Activated naive CD4-positive, alpha-beta T cell treated with anti-CD3 and anti-CD28 coated beads, Interleukin-2, amount 50 U/mL, for 72 hours (primary cell): ENCODE data around the gene PEX5. TPM values are rescaled to one million over a fixed set of nuclear protein-coding genes. Genes with fewer than 3 reads are reported as not detected.

Experiments
- ATAC-seq, 2 donors: fragments of 150-1000 bp; cut with Tn5 transposase; 2 replicates each; pipeline ENCODE4 v1.10.0; 2021; ENCODE audit warnings: mild to moderate bottlenecking in 2 of 2, moderate library complexity in 2 of 2
- DNase-seq, 2 donors: peaks; one replicate each; pipeline ENCODE4 v3.0.0; 2021 to 2022; ENCODE audit warnings: low spot score in 2 of 2
- H3K27ac Mint-ChIP-seq, 2 donors: one replicate each; pipeline ENCODE4 v1.8.0; 2022; ENCODE audit warnings: mild to moderate bottlenecking in 2 of 2, mixed read lengths in 2 of 2
- H3K36me3 Mint-ChIP-seq, 2 donors: one replicate each; pipeline ENCODE4 v1.8.0; 2022; ENCODE audit warnings: mixed read lengths in 2 of 2
- H3K9me3 Mint-ChIP-seq, 2 donors: one replicate each; pipeline ENCODE4 v1.8.0; 2022; ENCODE audit warnings: mixed read lengths in 2 of 2
- total RNA-seq, 2 donors: library from RNA; stranded (reverse); gene quantifications; one replicate each; pipeline ENCODE4 v1.2.3, GENCODE V29; 2022

Gene PEX5
- total RNA-seq = 10 to 100 TPM; 18.1 to 37.4 TPM

DNA sequence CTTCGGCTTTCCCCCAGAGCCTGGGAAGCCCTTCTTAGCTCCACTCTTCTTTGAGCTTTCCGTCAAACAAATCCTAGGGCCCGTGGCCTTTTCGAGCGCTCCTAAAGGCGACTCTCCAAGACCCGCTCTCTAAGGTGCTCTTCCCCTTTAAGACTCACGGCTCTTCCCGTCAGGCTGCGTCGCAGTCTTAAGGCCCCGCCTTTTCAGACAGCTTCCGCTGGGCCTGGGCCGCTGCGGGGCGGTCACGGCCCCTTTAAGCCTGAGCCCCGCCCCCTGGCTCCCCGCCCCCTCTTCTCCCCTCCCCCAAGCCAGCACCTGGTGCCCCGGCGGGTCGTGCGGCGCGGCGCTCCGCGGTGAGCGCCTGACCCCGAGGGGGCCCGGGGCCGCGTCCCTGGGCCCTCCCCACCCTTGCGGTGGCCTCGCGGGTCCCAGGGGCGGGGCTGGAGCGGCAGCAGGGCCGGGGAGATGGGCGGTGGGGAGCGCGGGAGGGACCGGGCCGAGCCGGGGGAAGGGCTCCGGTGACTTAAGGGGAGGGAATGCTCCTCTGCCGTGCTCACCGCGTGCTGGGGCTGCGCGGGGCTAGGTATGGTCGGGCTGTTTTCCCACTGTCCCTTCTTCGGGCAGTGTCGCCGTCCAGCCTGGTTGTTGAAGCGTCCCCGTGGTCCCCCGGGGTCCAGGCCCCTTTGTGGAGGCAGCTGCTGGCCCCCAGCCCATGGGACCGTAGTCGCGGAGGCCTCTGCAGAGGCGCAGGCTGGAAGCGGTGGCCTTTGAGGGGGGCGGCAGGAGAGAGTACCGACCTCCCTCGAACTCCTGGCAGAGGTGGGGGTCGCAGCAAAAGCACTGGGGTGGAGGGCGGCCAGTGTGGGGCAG is at the start of gene PEX5:
TSS of gene PEX5 (plus strand) at position 289 of the 870 bp plus-strand sequence. CDS start 692 bp downstream, outside the sequence.
- ATAC-seq (peak; percentile 90 to 96), DNase-seq (peak; percentile 80 to 84)
- peaks cover 7 to 14% of the 10 kb centered on the region in 2 donors for H3K36me3 Mint-ChIP-seq
- H3K9me3 Mint-ChIP-seq = no peaks in the 10 kb centered on the region
- peak within 1 kb of the TSS; percentile 95 to 99 for H3K27ac Mint-ChIP-seq

DNA sequence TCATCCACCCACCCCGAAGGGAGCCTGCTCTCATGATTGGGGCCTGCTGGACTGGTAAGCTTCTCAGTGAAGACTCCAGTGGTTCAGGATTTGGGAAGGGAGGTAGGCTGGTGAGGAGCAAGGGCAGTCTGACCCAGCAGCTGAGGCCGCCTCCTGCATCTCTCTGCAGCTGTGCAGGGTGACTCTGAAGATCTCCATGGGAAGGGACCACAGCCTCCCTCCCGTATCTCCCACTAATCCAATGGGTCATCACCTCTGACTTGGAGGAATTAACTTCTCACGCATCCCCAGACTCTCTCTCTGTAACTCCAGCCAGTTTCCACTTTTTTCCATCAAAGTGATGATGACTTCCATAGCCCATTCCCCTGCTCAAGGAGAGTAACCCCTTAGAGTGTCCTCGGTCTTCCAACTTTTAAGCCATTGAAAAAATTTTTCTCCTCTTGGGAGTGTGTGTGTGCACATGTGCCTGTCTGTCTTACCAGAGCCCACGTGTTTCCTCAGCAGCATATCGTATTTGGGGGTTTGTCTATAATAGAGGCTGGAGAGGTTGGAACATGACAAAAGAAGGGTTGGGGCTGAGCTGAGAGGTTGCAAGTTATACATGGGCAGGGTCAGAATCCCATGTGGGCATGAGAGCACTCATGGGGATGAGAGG is 48.0 kb upstream of the PEX5 start:
- Mint-ChIP-seq H3K9me3 (no peaks in the 10 kb centered on the region), H3K36me3 (peaks cover 0 to 3% of the 10 kb centered on the region in 2 donors), H3K27ac (peak overlapping the region in 1 of 2 donors; percentile 11)
- ATAC-seq (no peak), DNase-seq (no peak)

DNA sequence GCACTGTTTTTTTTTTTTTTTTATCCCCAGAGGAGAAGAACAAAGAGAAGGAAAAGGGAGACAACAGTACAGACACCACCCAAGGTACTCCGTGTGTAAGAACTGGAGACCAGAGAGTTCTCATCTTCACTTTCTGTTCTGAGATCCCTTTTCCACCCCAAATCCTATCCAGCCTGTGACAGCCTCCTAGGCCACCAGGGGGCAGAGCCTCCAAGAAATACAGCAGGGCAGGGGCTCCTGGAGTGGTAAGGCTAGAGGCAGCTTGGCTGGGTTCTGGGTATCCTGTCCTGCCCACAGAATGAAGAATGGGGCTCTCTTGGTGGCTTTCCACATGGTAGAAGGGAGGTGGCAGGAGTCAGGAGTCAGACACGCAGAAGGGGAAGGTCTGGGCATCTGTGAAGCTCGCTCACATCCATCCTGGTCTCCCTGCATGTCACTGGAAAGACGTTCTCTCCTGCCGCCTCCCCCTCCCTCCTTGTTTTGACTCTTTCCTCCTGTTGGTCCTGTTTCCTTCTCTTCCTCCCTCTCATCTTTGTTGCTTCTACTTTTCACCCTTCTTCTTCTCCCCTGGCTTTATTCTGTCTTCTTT is 47.3 kb upstream of the PEX5 start:
- peak overlapping the region in 1 of 2 donors; percentile 11 for H3K27ac Mint-ChIP-seq
- no peaks in the 10 kb centered on the region for H3K9me3 Mint-ChIP-seq
- peak; percentile 72 to 81 for ATAC-seq
- H3K36me3 Mint-ChIP-seq = peaks cover 0 to 6% of the 10 kb centered on the region in 2 donors
- DNase-seq = peak; percentile 31 to 59

DNA sequence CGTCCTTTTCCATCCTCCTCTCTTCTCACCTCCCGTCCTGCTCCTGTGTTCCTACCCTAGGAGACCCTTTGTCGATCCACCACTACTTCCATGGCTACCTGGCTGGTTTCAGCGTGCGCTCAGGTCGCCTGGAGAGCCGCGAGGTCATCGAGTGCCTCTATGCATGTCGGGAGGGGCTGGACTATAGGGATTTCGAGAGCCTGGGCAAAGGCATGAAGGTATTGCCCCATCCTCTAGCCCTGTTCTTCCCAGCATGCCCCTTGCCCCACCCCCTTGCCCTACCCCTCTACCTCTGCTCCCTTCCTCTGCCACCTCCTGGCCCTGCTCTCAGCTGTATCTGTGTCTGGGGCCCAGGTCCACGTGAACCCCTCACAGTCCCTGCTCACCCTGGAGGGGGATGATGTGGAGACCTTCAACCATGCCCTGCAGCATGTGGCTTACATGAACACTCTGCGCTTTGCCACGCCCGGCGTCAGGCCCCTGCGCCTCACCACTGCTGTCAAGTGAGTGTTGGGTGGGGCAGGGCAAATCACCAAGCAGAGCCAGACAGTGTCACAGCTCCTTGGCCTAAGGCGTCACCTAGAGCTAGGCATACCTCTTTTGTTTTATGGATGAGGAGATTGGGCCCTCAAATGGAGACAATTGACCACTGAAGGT is 46.5 kb upstream of the PEX5 start:
- DNase-seq (peak in 1 of 2 donors; percentile 54), ATAC-seq (no peak)

DNA sequence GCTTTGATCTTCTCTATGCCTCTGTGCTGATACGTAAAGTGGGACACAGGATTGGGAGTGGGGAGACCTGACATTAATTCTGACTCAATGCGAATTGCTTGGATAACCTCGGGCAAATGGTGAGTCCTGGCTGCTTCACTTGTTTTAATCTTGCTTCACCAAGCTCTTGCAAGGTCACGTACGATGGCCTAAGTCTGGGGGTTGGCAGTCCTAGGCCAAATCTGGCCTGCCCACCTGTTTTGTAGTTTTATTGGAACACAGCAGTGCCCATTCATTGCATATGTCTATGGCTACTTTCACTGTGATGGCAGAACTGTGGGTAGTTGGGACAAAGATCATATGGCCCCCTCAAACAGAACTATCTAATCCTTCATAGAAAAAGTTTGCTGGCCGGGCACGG is 45.9 kb upstream of the PEX5 start:
- no peak overlapping the region for H3K27ac Mint-ChIP-seq
- peaks cover 0 to 6% of the 10 kb centered on the region in 2 donors for H3K36me3 Mint-ChIP-seq
- H3K9me3 Mint-ChIP-seq = no peaks in the 10 kb centered on the region
- DNase-seq = peak in 1 of 2 donors; percentile 40
- no peak for ATAC-seq

More for the DNA sequence above, 46.5 kb upstream of the PEX5 start:
- H3K9me3 Mint-ChIP-seq = no peaks in the 10 kb centered on the region
- H3K27ac Mint-ChIP-seq = no peak overlapping the region
- peaks cover 0 to 6% of the 10 kb centered on the region in 2 donors for H3K36me3 Mint-ChIP-seq

DNA sequence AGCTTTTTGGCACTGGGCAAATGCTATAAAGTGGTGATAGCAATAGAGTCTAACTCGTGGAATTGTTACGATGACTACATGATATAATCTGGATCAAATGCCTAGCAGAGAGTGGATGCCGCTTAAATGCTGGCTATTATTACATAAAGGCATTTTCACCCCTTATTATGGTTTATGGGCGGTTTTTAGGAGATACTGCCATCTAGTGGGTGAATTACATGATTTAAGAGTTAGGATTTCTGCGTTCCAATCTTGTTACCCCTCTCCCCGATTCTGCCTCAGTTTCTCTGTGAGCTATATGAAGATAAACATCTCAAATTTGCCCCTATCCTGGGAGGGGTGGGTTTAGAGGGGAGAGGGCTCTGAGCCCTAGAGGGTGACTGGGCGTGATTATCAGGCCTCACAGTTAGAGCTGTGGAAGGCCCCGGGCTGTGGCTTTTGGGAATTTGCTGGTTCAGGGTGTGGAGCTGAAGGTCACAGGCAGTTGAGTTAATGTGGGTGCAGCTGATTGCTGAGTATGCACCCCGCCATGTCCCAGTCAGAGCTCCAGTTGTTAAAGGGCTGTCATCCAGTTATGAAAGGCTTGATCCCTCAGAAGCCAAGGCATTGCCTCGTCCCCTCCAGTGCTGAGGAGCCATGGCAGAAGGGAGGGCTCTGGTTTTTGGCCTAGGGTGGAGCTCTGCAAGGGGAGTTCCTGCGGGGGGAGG is 44.9 kb upstream of the PEX5 start:
- peak in 1 of 2 donors; percentile 34 for DNase-seq
- peak in 1 of 2 donors; percentile 37 for ATAC-seq
- peaks cover 0 to 6% of the 10 kb centered on the region in 2 donors for H3K36me3 Mint-ChIP-seq
- H3K27ac Mint-ChIP-seq = no peak overlapping the region
- no peaks in the 10 kb centered on the region for H3K9me3 Mint-ChIP-seq

DNA sequence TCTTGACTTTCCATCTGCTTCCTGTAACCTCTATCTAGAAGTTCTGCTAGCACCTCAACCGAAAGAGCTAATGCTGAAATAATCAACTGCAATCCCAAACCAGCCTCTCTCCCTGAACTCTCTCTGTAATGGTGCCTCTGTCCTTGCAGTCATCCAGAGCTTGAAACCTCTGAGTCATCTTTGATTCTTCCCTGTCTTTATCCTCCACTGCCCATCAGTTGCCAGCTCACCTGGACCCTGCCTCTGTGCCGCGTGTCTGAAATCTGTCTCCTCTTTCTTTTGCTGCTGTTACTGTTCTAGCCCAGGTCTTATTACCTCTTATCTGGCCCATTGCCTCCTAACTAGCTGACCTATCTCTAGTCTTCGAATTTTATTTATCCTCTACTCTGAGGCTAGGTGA is 43.8 kb upstream of the PEX5 start:
- Mint-ChIP-seq H3K27ac (no peak overlapping the region), H3K36me3 (peaks cover 0 to 6% of the 10 kb centered on the region in 2 donors), H3K9me3 (no peaks in the 10 kb centered on the region)
- ATAC-seq (no peak), DNase-seq (no peak)

DNA sequence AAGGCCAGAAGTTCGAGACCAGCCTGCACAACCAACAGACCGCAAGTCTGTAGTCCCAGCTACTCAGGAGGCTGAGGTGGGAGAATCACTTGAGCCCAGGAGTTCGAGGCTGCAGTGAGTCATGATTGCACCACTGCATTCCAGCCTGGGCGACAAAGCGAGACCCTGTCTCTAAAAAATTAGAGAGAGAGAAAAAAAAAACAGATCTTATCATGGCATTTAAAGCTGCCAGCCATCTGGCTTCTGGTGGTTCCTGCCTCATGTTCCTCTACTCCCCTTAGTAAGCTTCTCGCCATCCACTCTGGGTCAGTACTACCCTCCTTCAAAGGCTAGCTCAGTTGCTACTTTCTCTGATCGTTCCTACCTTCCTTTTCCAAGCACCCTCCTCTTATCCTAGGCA is 43.3 kb upstream of the PEX5 start:
- Mint-ChIP-seq H3K27ac (no peak overlapping the region), H3K36me3 (peaks cover 0 to 6% of the 10 kb centered on the region in 2 donors)
- no peak for DNase-seq

DNA sequence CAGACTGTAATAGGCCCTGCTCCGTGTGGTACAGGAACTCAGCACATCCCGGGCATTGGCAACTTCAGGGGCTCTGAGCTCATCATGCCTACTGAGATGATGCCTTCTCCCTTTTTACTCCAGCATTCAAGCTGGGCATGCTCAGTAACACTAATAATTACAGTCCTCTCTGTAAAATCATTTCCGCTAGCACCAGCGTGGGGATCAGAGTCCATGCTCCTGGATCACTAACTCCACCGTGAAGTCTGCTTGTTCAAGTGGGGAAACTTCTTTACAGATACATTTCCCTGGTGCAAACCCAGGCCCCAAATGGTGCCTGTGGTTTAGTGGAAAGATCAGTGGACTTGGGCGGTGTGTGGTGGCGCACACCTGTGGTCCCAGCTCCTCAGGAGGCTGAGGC is 42.6 kb upstream of the PEX5 start:
- Mint-ChIP-seq H3K9me3 (no peaks in the 10 kb centered on the region), H3K36me3 (peaks cover 0 to 6% of the 10 kb centered on the region in 2 donors), H3K27ac (no peak overlapping the region)
- DNase-seq (no peak), ATAC-seq (no peak)

More for the DNA sequence above, 43.3 kb upstream of the PEX5 start:
- no peaks in the 10 kb centered on the region for H3K9me3 Mint-ChIP-seq
- no peak for ATAC-seq

DNA sequence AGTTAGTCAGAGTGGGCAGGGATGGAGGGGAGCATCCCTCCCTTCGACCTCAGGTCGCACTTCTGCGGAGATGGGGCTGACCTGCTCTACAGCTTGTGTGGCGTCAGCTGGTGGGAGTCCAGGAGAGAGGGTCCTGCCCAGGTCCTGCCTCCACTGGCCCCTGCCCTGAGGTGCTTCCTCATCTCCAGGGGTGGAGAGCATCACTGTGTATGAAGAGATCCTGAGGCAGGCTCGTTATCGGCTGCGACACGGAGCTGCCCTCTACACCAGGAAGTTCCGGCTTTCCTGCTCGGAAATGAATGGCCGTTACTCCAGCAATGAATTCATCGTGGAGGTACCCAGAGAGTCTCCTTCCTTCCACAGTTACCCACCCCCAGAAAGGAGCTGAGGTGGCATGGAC is 39.1 kb upstream of the PEX5 start:
- Mint-ChIP-seq H3K36me3 (peaks cover 0 to 6% of the 10 kb centered on the region in 2 donors), H3K27ac (no peak overlapping the region), H3K9me3 (no peaks in the 10 kb centered on the region)
- ATAC-seq (no peak), DNase-seq (no peak)

DNA sequence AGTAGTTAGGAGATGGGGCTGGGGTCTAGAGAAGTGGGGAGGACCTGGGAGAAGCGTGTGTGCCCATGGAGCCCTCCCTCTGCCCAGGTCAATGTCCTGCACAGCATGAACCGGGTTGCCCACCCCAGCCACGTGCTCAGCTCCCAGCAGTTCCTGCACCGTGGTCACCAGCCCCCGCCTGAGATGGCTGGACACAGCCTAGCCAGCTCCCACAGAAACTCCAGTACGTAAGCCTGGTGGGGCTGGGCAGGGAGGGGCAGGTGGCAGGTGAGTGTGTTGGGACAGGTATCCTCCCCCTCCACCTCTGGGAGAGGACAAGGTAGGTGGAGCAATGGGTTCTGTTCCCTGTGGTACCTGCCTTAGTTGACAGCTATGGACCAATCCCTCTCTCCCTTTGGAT is 38.6 kb upstream of the PEX5 start:
- DNase-seq (no peak), ATAC-seq (no peak)
- H3K27ac Mint-ChIP-seq = no peak overlapping the region
- no peaks in the 10 kb centered on the region for H3K9me3 Mint-ChIP-seq
- H3K36me3 Mint-ChIP-seq = peaks cover 0 to 6% of the 10 kb centered on the region in 2 donors

DNA sequence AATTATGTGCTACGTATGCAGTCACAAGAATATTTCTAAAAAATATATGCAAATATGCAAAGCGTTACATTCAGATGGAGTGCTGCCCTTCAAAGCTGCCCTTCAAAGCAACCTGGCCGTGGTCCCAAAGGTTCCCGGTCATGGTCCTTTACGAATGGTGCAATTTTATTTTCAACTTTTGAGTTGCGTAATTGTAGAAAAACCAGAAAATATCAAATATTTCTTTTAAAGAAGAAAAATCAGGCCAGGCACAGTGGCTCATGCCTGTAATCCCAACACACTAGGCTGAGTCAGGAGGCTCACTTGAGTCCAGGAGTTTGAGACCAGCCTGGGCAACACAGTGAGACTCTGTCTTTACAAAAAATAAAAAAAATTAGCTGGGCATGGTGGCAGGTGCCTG is 38.0 kb upstream of the PEX5 start:
- DNase-seq (no peak), ATAC-seq (no peak)
- Mint-ChIP-seq H3K27ac (no peak overlapping the region), H3K9me3 (no peaks in the 10 kb centered on the region), H3K36me3 (peaks cover 0 to 2% of the 10 kb centered on the region in 2 donors)

DNA sequence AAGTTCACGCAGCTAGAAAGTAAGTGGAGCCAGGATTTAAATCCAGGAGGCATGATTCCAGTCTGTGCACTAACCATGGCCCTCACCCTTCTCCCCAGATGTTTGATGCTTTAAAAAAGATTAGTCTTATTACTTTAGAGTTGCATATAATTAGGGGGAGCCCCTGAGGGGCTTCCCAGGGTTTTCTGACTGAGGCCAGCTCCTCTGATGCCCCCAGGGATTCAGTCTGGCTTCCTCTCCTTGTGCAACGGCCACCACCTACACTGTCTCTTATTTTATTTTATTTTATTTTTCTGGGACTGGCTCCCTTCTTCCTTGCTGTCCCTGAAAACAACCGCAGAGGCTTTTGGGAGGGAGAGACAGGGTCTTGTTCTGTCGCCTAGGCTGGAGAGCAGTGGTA is 36.7 kb upstream of the PEX5 start:
- H3K36me3 Mint-ChIP-seq = no peaks in the 10 kb centered on the region
- ATAC-seq (no peak), DNase-seq (no peak)
- H3K27ac Mint-ChIP-seq = no peak overlapping the region
- no peaks in the 10 kb centered on the region for H3K9me3 Mint-ChIP-seq

DNA sequence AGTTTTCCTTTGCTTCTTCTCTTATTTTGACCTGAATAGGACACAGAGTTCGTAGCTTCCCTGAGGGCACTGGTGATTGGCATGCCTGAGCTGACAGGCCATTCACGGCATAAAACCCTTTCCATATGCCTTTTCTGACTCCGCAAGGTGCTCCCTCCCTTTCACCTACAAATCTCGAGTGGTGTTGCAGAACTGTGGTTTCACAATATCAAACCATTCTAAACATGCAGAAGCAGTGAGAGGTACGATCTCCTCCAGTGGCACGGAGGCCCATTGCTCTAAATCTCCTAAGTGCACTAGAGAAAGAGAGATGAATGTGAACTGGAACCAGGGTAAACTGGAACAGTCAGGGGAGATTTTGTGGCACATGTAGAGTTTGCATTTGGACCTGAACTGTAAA is 35.4 kb upstream of the PEX5 start:
- Mint-ChIP-seq H3K36me3 (no peaks in the 10 kb centered on the region), H3K9me3 (no peaks in the 10 kb centered on the region), H3K27ac (no peak overlapping the region)
- ATAC-seq (no peak), DNase-seq (no peak)

DNA sequence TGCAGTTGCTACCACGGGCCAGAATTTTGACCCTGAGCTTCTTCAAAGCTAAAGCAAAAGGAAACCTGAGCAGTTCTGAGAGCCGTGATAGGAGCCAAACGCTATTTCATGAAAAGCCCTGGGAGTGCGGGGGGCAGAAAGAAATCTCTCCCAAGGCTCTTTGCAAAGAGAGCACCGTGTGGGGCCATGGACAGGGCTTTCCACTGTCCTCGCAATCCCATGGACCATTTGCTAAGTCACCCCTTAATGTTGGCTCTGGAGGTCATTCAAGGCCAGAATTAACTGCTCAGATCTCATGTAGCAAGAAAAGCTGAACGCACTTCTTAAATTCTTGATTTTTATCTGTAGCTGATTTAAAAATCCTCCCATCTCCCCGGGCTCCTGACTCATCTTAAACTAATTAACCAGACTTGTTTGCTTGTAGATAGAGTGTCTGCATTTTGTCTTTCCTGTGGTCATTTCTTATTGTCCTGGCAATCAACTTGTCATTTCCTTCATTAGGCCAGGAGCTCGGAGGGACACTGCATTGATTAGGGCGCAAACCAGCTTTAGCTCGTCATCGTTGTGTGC is 34.5 kb upstream of the PEX5 start:
- H3K9me3 Mint-ChIP-seq = no peaks in the 10 kb centered on the region
- no peaks in the 10 kb centered on the region for H3K36me3 Mint-ChIP-seq
- no peak overlapping the region for H3K27ac Mint-ChIP-seq
- ATAC-seq (no peak), DNase-seq (no peak)

DNA sequence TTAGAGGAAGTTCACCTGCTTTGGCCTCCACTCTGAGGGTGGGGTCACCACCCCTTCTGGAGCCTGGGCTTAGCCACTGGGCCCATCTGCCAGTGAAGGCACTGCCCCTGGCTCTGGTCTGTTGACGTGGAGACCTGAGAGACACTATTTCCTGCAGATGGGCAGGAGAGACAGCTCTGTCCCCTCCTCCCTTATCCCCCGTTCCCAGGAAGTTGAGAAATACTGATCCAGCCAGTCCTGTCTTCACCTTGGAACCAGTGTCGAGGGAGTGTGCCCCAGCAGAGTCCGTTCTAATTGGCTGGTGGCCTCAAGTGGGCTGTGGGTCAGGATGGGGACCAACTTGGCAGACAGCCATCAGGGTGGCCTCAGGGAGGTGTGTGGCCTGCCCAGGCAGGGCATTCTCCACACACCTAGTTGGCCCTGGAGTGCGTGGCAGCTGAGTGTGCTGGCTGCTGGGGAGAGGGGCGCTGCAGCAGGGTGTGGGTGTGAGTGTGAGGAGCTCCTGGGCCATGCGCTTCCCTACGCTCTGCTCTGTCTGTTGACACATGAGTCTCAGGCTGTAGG is 33.9 kb upstream of the PEX5 start:
- ATAC-seq = no peak
- Mint-ChIP-seq H3K36me3 (no peaks in the 10 kb centered on the region), H3K27ac (peak overlapping the region in 1 of 2 donors; percentile 16), H3K9me3 (no peaks in the 10 kb centered on the region)
- no peak for DNase-seq
